SK-N-SH treated with all-trans-retinoic acid at 6 μM for 48 hours (cell line): ENCODE data around the gene ZNF99.
"Not testable (repeated sequence)": the region's sequence is repeated elsewhere in the genome, so short reads cannot be mapped to it uniquely, and the experiment has no call there.

ENCODE experiments used
- ATAC-seq: fragments of 200-7000 bp; cut with Tn5 transposase; 3 replicates; pipeline ENCODE4 v1.9.1; 2020; ENCODE audit warnings: mild to moderate bottlenecking, moderate library complexity
- ARNTL ChIP-seq: fragments of 450-650 bp; formaldehyde crosslinking; IDR thresholded peaks from 2 replicates; pipeline ENCODE4 v1.5.0; 2020; ENCODE audit warnings: low read depth, mild to moderate bottlenecking, moderate library complexity, borderline replicate concordance
- BACH2 ChIP-seq: fragments of 250-450 bp; sonication (Bioruptor Pico); IDR thresholded peaks from 2 replicates; pipeline ENCODE4 v1.9.0; 2021; ENCODE audit warnings: mild to moderate bottlenecking, borderline replicate concordance
- CREB5 ChIP-seq: fragments of 250-450 bp; sonication (Bioruptor Pico); IDR thresholded peaks from 2 replicates; pipeline ENCODE4 v1.5.1; 2020; ENCODE audit warnings: low read depth, mild to moderate bottlenecking, moderate library complexity
- CSDC2 ChIP-seq: fragments of 250-450 bp; sonication (Bioruptor Pico); IDR thresholded peaks from 2 replicates; pipeline ENCODE4 v1.5.0; 2020; ENCODE audit warnings: mild to moderate bottlenecking, moderate library complexity
- ESRRG ChIP-seq: fragments of 250-450 bp; sonication (Bioruptor Pico); IDR thresholded peaks from 2 replicates; pipeline ENCODE4 v1.6.1; 2021; ENCODE audit warnings: mild to moderate bottlenecking
- GLIS3 ChIP-seq: fragments of 250-450 bp; sonication (Bioruptor Pico); IDR thresholded peaks from 2 replicates; pipeline ENCODE4 v1.5.0; 2020; ENCODE audit warnings: mild to moderate bottlenecking, moderate library complexity
- OSR1 ChIP-seq: fragments of 250-450 bp; sonication (Bioruptor Pico); IDR thresholded peaks from 2 replicates; pipeline ENCODE4 v1.8.0; 2022; ENCODE audit warnings: moderate library complexity, mild to moderate bottlenecking, inconsistent platforms
- POU6F1 ChIP-seq: fragments of 250-450 bp; sonication (Bioruptor Pico); IDR thresholded peaks from 2 replicates; pipeline ENCODE4 v1.8.0; 2021; ENCODE audit warnings: low read depth, mild to moderate bottlenecking, moderate library complexity, borderline replicate concordance
- RARB ChIP-seq: fragments of 250-450 bp; sonication (Bioruptor Pico); IDR thresholded peaks from 2 replicates; pipeline ENCODE4 v1.8.0; 2021; ENCODE audit warnings: mild to moderate bottlenecking, moderate library complexity
- SNAI2 ChIP-seq: fragments of 250-450 bp; sonication (Bioruptor Pico); IDR thresholded peaks from 2 replicates; pipeline ENCODE4 v1.5.0; 2020; ENCODE audit warnings: mild to moderate bottlenecking, moderate library complexity
- TOX ChIP-seq: fragments of 250-450 bp; sonication (Bioruptor Pico); IDR thresholded peaks from 2 replicates; pipeline ENCODE4 v1.8.0; 2021; ENCODE audit warnings: mild to moderate bottlenecking, moderate library complexity, borderline replicate concordance
- ZC3H10 ChIP-seq: fragments of 250-450 bp; sonication (Bioruptor Pico); IDR thresholded peaks from 2 replicates; pipeline ENCODE4 v1.5.1; 2021; ENCODE audit warnings: mild to moderate bottlenecking, moderate library complexity
- ZFP30 ChIP-seq: fragments of 450-650 bp; formaldehyde crosslinking; IDR thresholded peaks from 2 replicates; pipeline ENCODE4 v1.5.0; 2022; ENCODE audit warnings: mild to moderate bottlenecking, moderate library complexity
- ZNF565 ChIP-seq: fragments of 450-650 bp; formaldehyde crosslinking; conservative IDR thresholded peaks from 2 replicates; pipeline ENCODE4 v1.5.0; 2020; ENCODE audit warnings: low read depth, mild to moderate bottlenecking, moderate library complexity
- ZNF70 ChIP-seq: fragments of 450-650 bp; formaldehyde crosslinking; IDR thresholded peaks from 2 replicates; pipeline ENCODE4 v1.5.0; 2020; ENCODE audit warnings: mild to moderate bottlenecking, moderate library complexity
- ZNF8 ChIP-seq: fragments of 450-650 bp; formaldehyde crosslinking; IDR thresholded peaks from 2 replicates; pipeline ENCODE4 v1.5.0; 2020; ENCODE audit warnings: mild to moderate bottlenecking, moderate library complexity
- TF ChIP-seq, protein P1 (sequence below): fragments of 250-450 bp; sonication (Bioruptor Pico); IDR thresholded peaks from 2 replicates; pipeline ENCODE4 v1.8.0; 2020; ENCODE audit warnings: mild to moderate bottlenecking, moderate library complexity, borderline replicate concordance
- TF ChIP-seq, protein P2 (sequence below): fragments of 250-450 bp; sonication (Bioruptor Pico); IDR thresholded peaks from 2 replicates; pipeline ENCODE4 v1.5.1; 2021; ENCODE audit warnings: mild to moderate bottlenecking, moderate library complexity
- TF ChIP-seq, protein P3 (sequence below): fragments of 250-450 bp; sonication (Bioruptor Pico); IDR thresholded peaks from 2 replicates; pipeline ENCODE4 v1.5.0; 2020; ENCODE audit warnings: mild to moderate bottlenecking, moderate library complexity

The ZNF99 gene

DNA sequence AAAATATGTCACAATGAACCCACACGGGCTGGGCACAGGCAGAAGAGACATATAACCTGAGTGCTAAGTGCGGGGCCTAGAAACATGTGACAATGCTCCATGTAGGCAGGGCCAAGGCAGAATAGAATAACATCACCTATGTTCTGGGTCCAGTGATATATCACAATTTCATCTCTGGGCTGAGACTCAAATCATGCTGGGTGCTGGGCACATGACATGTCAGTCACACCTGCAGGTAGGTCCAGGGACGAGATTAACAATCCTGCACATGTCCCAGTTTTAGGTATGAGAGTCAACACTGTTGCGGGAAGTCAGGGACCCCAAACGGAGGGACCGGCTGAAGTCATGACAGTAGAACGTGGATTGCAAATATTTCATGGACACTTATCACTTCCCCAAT, 50.3 kb downstream of the ZNF99 start:
- no peak for ATAC-seq
- TF ChIP-seq, protein P1, sequence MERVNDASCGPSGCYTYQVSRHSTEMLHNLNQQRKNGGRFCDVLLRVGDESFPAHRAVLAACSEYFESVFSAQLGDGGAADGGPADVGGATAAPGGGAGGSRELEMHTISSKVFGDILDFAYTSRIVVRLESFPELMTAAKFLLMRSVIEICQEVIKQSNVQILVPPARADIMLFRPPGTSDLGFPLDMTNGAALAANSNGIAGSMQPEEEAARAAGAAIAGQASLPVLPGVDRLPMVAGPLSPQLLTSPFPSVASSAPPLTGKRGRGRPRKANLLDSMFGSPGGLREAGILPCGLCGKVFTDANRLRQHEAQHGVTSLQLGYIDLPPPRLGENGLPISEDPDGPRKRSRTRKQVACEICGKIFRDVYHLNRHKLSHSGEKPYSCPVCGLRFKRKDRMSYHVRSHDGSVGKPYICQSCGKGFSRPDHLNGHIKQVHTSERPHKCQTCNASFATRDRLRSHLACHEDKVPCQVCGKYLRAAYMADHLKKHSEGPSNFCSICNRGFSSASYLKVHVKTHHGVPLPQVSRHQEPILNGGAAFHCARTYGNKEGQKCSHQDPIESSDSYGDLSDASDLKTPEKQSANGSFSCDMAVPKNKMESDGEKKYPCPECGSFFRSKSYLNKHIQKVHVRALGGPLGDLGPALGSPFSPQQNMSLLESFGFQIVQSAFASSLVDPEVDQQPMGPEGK (CRISPR knock-in tag): no peak
- TF ChIP-seq, protein P2, sequence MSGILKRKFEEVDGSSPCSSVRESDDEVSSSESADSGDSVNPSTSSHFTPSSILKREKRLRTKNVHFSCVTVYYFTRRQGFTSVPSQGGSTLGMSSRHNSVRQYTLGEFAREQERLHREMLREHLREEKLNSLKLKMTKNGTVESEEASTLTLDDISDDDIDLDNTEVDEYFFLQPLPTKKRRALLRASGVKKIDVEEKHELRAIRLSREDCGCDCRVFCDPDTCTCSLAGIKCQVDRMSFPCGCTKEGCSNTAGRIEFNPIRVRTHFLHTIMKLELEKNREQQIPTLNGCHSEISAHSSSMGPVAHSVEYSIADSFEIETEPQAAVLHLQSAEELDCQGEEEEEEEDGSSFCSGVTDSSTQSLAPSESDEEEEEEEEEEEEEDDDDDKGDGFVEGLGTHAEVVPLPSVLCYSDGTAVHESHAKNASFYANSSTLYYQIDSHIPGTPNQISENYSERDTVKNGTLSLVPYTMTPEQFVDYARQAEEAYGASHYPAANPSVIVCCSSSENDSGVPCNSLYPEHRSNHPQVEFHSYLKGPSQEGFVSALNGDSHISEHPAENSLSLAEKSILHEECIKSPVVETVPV (CRISPR knock-in tag): no peak
- TF ChIP-seq ZNF565 (CRISPR knock-in tag): no peak
- TF ChIP-seq ARNTL (CRISPR knock-in tag): no peak
- TF ChIP-seq ZNF70 (CRISPR knock-in tag): no peak
- TF ChIP-seq ZFP30 (CRISPR knock-in tag): no peak
- no peak for TF ChIP-seq OSR1
- no peak for TF ChIP-seq BACH2 (CRISPR knock-in tag)
- TF ChIP-seq ZNF8 (CRISPR knock-in tag): no peak
- TF ChIP-seq ESRRG (CRISPR knock-in tag): no peak
- TF ChIP-seq CSDC2 (CRISPR knock-in tag): no peak
- TF ChIP-seq GLIS3 (CRISPR knock-in tag): no peak
- no peak for TF ChIP-seq RARB (CRISPR knock-in tag)

DNA sequence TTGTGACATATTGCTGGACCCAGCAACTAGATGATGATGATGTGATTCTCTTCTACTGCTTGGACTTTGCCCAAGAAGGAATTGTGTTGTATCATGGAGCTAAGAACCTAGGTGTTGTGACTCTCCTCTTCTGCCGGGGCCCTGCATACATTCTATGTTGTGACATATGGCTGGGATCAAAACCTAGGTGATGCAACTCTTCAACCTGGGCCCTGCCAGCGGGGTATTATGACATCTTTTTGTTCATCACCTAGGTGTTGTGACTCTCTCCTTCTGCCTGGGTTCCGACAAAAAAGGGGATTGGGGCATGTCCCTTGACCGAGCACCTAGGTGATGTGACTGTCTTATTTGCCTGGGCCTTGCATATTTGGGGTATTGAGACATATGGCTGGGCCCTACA, 55.7 kb downstream of the ZNF99 start:
- ATAC-seq: not testable (repeated sequence)

DNA sequence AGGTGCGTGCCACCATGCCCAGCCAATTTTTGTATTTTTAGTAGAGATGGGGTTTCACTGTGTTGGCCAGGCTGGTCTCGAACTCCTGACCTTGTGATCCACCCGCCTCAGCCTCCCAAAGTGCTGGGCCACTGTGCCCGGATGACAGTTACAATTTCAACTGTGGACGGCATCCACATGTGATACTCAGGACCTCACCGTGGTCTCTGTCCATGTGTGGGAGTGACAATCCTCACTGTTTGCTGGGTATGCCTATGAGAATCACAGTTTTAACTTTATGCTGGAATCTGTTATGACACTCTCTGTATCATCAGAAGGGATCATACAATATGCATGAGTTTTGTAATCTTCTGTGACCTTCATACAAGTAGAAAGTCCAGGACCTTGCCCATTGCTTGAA, 62.4 kb downstream of the ZNF99 start:
- not testable (repeated sequence) for ATAC-seq

DNA sequence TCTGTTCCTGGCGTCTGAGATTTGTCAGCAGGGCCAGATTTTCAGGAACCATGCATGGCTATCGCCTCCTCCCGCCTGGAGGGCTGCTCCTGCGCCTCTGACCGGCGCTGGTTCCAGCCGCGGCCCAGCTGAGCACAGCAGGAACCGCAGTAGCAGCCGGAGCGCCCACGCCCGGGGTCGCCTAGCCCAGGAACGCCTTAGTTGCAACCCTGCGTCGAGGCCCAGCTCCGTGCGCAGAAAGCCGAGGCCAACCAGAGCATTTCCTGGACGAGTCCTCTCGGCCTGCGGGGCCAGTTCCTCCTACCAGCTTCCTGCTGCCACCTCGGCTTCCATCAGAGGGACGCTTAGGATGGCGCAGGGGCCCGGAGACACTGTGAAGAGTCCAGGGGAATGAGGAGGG, 75.0 kb downstream of the ZNF99 start:
- TF ChIP-seq SNAI2 (CRISPR knock-in tag) (no peak), RARB (CRISPR knock-in tag) (no peak), BACH2 (CRISPR knock-in tag) (no peak), CSDC2 (CRISPR knock-in tag) (no peak), POU6F1 (CRISPR knock-in tag) (no peak), ZNF8 (CRISPR knock-in tag) (no peak), TOX (CRISPR knock-in tag) (no peak), ZC3H10 (no peak), ZNF70 (CRISPR knock-in tag) (no peak), GLIS3 (CRISPR knock-in tag) (no peak), CREB5 (CRISPR knock-in tag) (no peak)
- TF ChIP-seq, protein P3, sequence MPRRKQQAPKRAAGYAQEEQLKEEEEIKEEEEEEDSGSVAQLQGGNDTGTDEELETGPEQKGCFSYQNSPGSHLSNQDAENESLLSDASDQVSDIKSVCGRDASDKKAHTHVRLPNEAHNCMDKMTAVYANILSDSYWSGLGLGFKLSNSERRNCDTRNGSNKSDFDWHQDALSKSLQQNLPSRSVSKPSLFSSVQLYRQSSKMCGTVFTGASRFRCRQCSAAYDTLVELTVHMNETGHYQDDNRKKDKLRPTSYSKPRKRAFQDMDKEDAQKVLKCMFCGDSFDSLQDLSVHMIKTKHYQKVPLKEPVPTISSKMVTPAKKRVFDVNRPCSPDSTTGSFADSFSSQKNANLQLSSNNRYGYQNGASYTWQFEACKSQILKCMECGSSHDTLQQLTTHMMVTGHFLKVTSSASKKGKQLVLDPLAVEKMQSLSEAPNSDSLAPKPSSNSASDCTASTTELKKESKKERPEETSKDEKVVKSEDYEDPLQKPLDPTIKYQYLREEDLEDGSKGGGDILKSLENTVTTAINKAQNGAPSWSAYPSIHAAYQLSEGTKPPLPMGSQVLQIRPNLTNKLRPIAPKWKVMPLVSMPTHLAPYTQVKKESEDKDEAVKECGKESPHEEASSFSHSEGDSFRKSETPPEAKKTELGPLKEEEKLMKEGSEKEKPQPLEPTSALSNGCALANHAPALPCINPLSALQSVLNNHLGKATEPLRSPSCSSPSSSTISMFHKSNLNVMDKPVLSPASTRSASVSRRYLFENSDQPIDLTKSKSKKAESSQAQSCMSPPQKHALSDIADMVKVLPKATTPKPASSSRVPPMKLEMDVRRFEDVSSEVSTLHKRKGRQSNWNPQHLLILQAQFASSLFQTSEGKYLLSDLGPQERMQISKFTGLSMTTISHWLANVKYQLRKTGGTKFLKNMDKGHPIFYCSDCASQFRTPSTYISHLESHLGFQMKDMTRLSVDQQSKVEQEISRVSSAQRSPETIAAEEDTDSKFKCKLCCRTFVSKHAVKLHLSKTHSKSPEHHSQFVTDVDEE (CRISPR knock-in tag): no peak
- TF ChIP-seq, protein P2 (CRISPR knock-in tag): no peak
- no peak for ATAC-seq

DNA sequence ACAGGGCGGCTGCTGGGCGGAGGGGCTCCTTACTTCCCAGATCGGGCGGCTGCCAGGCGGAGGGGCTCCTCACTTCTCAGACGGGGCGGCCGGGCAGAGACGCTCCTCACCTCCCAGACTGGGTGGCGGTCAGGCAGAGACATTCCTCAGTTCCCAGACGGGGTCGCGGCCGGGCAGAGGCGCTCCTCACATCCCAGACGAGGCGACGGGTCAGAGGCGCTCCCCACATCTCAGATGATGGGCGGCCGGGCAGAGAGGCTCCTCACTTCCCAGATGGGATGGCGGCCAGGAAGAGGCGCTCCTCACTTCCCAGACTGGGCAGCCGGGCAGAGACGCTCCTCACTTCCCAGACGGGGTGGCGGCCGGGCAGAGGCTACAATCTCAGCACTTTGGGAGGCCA, 80.9 kb downstream of the ZNF99 start:
- ATAC-seq: not testable (repeated sequence)

DNA sequence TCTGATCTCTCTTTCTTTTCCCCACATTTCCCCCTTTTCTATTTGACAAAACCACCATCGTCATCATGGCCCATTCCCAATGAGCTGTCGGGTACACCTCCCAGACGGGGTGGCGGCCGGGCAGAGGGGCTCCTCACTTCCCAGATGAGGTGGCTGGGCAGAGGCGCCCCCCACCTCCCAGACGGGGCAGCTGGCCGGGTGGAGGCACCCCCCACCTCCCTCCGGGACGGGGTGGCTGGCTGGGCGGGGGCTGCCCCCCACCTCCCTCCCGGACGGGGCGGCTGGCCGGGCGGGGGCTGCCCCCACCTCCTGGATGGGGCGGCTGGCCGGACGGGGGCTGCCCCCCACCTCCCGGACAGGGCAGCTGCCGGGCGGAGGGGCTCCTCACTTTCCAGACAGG, 81.3 kb downstream of the ZNF99 start:
- ATAC-seq: not testable (repeated sequence)
